ENCODE data around the gene DIP2C.

DNA sequence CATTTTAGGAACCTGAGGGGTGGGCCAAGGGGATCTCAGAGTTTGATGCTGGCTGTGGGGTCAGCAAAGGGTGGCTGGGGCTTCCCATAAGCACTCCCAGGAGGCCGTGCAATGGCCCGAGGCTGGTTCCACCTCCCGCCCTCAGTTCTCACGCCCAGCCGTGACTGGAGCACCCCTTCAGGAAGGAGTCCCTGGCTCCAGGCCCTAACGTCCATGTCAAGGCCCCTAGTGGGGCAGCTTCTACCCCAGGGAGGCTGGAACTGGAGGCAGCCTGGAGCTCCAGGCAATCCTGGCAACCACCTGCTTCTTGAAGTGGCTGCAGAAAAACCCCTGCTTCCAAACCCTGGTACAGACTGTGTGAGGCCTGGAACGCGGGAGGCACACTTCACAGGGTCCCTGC lies 165.5 kb downstream of the DIP2C start:
- TF ChIP-seq, protein P1, sequence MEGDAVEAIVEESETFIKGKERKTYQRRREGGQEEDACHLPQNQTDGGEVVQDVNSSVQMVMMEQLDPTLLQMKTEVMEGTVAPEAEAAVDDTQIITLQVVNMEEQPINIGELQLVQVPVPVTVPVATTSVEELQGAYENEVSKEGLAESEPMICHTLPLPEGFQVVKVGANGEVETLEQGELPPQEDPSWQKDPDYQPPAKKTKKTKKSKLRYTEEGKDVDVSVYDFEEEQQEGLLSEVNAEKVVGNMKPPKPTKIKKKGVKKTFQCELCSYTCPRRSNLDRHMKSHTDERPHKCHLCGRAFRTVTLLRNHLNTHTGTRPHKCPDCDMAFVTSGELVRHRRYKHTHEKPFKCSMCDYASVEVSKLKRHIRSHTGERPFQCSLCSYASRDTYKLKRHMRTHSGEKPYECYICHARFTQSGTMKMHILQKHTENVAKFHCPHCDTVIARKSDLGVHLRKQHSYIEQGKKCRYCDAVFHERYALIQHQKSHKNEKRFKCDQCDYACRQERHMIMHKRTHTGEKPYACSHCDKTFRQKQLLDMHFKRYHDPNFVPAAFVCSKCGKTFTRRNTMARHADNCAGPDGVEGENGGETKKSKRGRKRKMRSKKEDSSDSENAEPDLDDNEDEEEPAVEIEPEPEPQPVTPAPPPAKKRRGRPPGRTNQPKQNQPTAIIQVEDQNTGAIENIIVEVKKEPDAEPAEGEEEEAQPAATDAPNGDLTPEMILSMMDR (IDR thresholded peaks at IDR 0.05) = no peak
- TF ChIP-seq EP300 (IDR thresholded peaks at IDR 0.05) (no peak), POLR2A (IDR thresholded peaks at IDR 0.05) (no peak), POLR2AphosphoS5 (IDR thresholded peaks at IDR 0.05) (no peak)

All from stomach (tissue), 4 donors.